ENCODE data around the gene OR52E8.

The OR52E8 gene

DNA sequence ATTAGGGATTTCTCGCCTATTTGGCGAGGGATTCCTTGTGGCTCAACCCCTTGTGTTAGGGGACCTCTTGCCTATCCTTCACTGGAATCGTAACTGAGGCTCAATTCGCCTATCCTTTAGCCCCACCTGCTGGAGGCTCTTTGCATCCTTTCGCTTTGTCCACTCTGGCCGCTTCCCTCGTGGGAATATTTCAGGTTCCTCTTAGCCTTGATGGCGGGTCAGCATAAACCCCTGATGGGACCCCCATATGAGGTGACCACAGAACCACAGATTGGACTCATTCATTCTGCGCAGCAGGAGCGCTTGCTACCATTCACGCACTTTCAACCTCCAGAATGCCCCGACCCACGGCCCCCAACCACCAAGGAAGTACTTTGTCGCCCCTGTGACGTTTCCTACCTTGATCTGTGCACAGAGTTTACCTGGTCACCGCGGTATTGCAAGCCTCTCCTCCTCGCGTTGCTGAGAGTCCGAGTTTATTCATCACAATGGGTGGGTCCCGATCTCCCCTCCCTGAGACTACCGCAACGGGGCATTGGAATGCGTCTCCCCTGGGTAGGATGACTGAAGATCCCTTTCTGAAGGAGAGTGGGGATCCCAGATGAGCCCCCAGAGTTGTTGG is 48.9 kb downstream of the OR52E8 start, which contains the start of gene OR52N2:
Gene OR52N2 (plus strand): TSS at position 425 of the 622 bp plus-strand sequence. CDS start 11,412 bp downstream, outside the sequence.
- peak; percentile 86 for TF ChIP-seq CTCF (IDR thresholded peaks at IDR 0.05)
- Histone ChIP-seq H3K4me3 (ENCODE audit: low read depth in 1 of 2, low read length in 1 of 2) (peak within 1 kb of the TSS; percentile 53 to 63), H3K9me3 (no peaks in the 10 kb centered on the region), H3K27me3 (no peaks in the 10 kb centered on the region), H3K4me1 (ENCODE audit: control insufficient read depth in 1 of 2, insufficient read depth in 1 of 2, low read depth in 1 of 2, low read length in 1 of 2) (peaks cover 13 to 20% of the 10 kb centered on the region in 2 experiments), H3K36me3 (no peaks in the 10 kb centered on the region), H3K27ac (peak within 1 kb of the TSS; percentile 29)

DNA sequence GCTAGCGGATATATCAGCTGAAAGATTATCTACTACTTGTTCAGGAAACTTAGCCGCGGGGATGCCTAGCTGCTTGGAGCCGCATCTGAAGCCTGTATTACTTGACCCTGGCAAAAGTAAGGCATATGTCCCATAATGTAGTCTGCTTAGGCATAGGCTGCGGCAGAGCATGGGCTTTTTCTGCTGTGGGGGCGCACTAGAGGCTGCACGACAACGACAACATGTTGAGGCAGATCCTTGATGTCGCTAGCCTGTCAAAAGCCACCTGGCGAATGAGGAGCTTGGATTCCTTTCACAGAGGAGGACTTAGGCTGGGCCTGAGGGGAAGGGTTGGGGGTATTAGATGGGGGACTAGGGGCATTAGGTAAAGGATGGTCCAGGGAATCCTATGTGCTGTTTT is 49.9 kb downstream of the OR52E8 start:
- Histone ChIP-seq H3K4me1 (ENCODE audit: control insufficient read depth in 1 of 2, insufficient read depth in 1 of 2, low read depth in 1 of 2, low read length in 1 of 2) (peaks cover 9 to 15% of the 10 kb centered on the region in 2 experiments), H3K36me3 (no peaks in the 10 kb centered on the region), H3K27ac (no peak overlapping the region), H3K4me3 (ENCODE audit: low read depth in 1 of 2, low read length in 1 of 2) (no peak overlapping the region), H3K9me3 (no peaks in the 10 kb centered on the region), H3K27me3 (no peaks in the 10 kb centered on the region)
- TF ChIP-seq CTCF (IDR thresholded peaks at IDR 0.05) = no peak
